Stimulated activated CD8-positive, alpha-beta memory T cell treated with anti-CD3 and anti-CD28 coated beads, Interleukin-4, amount 100 ng/mL, for 48 hours (primary cell): ENCODE data around the gene TLE5.
"Not testable (repeated sequence)": the region's sequence is repeated elsewhere in the genome, so short reads cannot be mapped to it uniquely, and the experiment has no call there.

Source experiments
- DNase-seq: peaks from one replicate; pipeline ENCODE4 v3.0.0-alpha.2; 2020

Gene TLE5

GRCh38 chr19:3020321-3020960 is 41.9 kb downstream of the TLE5 start:
- no peak for DNase-seq

- no peak for DNase-seq
Measured at GRCh38 chr19:3019211-3019854, 43.0 kb downstream of the TLE5 start.

- no peak for DNase-seq
Measured at GRCh38 chr19:3017923-3018322, 44.4 kb downstream of the TLE5 start.

GRCh38 chr19:3015126-3016057 is 46.9 kb downstream of the TLE5 start:
- DNase-seq, result no peak

GRCh38 chr19:3014135-3014534 is 48.2 kb downstream of the TLE5 start:
- no peak for DNase-seq

- DNase-seq, result no peak
Measured at GRCh38 chr19:3013263-3013725, 49.0 kb downstream of the TLE5 start.

- DNase-seq, result no peak
Measured at GRCh38 chr19:3012621-3013262, 49.6 kb downstream of the TLE5 start.

GRCh38 chr19:3012059-3012458 is 50.2 kb downstream of the TLE5 start:
- not testable (repeated sequence) for DNase-seq

- DNase-seq, result no peak
Measured at GRCh38 chr19:3010871-3011270, 51.4 kb downstream of the TLE5 start.

- no peak for DNase-seq
Measured at GRCh38 chr19:3008994-3009393, 53.3 kb downstream of the TLE5 start.

- no peak for DNase-seq
Measured at GRCh38 chr19:3007975-3008374, 54.3 kb downstream of the TLE5 start.

- DNase-seq, result peak; percentile 63
Measured at GRCh38 chr19:3006075-3006767, 56.1 kb downstream of the TLE5 start.

- DNase-seq, result no peak
Measured at GRCh38 chr19:3005345-3005744, 57.0 kb downstream of the TLE5 start.

GRCh38 chr19:3004522-3004921 is 57.8 kb downstream of the TLE5 start:
- DNase-seq, result no peak

- DNase-seq, result no peak
Measured at GRCh38 chr19:3003046-3003445, 59.2 kb downstream of the TLE5 start.
